Measurements from ENCODE around the gene KREMEN1. TPM values are rescaled to one million over a fixed set of nuclear protein-coding genes. Genes with fewer than 3 reads are reported as not detected.

The KREMEN1 gene
- total and polyA plus RNA-seq, 8 donors = 5.4 to 34.5 (median 11.6) TPM

DNA sequence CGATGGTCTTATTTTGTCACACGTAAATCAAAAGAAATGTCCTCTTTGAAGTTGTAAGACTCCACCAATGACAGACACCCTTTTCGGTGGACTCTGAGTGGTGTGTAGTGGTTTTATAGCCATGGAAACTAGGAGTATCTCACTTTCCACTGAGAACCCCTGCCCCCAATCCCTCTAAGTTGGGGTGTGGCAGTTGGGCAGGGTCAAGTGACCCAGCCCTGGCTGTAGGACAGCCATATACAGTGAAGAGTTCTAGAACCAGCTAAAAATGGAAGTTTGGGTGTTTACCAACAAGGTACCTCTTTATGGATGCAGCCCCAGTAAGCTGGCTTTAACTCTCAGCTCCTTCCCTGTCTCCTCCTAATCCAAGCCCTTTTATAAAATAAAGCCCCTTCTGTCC is 16.4 kb upstream of the KREMEN1 start:
- no peaks in the 10 kb centered on the region for H3K9me3 ChIP-seq
- H3K36me3 ChIP-seq = no peaks in the 10 kb centered on the region
- no peak for DNase-seq
- H3K27ac ChIP-seq = no peak overlapping the region
- intact Hi-C loops (cut with DNase I; ENCODE audit: low total_unique reads) = no loop called here
- H3K4me3 ChIP-seq = no peak overlapping the region
- no peaks in the 10 kb centered on the region for H3K4me1 ChIP-seq
- TF ChIP-seq, protein P1, sequence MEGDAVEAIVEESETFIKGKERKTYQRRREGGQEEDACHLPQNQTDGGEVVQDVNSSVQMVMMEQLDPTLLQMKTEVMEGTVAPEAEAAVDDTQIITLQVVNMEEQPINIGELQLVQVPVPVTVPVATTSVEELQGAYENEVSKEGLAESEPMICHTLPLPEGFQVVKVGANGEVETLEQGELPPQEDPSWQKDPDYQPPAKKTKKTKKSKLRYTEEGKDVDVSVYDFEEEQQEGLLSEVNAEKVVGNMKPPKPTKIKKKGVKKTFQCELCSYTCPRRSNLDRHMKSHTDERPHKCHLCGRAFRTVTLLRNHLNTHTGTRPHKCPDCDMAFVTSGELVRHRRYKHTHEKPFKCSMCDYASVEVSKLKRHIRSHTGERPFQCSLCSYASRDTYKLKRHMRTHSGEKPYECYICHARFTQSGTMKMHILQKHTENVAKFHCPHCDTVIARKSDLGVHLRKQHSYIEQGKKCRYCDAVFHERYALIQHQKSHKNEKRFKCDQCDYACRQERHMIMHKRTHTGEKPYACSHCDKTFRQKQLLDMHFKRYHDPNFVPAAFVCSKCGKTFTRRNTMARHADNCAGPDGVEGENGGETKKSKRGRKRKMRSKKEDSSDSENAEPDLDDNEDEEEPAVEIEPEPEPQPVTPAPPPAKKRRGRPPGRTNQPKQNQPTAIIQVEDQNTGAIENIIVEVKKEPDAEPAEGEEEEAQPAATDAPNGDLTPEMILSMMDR (IDR thresholded peaks at IDR 0.05) = no peak
- H3K27me3 ChIP-seq = no peaks in the 10 kb centered on the region
- WGBS, 5 donors = 92 to 99% (median 95%) methylated on average over 3 of the region's 3 CpGs

DNA sequence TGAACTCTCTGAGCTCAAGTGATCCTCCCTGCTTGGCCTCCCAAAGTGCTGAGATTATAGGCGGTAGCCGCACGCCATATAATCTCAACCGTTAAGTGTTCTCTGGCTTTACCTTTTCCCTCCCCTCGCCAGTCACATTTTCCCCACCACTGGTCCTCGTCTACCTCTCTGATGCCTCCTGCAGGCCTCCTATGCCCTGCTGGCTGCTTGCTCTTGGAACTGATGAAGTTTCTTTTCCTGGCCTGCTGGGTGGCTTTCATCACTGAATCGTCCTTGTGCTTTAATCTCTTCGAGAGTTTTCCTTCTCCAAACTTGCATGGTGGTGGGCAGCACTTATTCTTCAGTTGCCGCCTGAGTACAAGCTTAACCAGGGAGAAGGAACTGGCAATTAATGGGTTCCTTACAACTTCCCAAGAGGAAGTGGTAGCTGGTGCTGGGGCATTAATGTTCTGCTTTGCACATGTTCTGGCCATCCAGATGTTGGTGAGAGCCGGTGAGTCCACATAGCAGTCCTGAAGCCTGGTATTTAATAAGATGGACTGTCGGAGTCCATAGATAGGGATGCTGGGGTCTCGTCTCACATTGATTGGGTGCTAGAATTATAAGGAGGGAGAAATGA is 12.5 kb upstream of the KREMEN1 start:
- H3K27me3 ChIP-seq = no peaks in the 10 kb centered on the region
- H3K4me1 ChIP-seq = no peaks in the 10 kb centered on the region
- H3K4me3 ChIP-seq = no peak overlapping the region
- 71 to 82% (median 79%) methylated on average over 12 of the region's 12 CpGs for WGBS, 5 donors
- no peak overlapping the region for H3K27ac ChIP-seq
- DNase-seq = no peak
- H3K36me3 ChIP-seq = no peaks in the 10 kb centered on the region
- TF ChIP-seq, protein P1 (IDR thresholded peaks at IDR 0.05) = no peak
- TF ChIP-seq EP300 (IDR thresholded peaks at IDR 0.05) = no peak
- TF ChIP-seq POLR2AphosphoS5 (IDR thresholded peaks at IDR 0.05) = no peak
- no peak for TF ChIP-seq POLR2A (IDR thresholded peaks at IDR 0.05)
- H3K9me3 ChIP-seq = no peaks in the 10 kb centered on the region
- intact Hi-C loops (cut with DNase I; ENCODE audit: low total_unique reads) = loop anchor here (10.0 kb wide), 1 partner anchor 194 kb away; no protein-coding TSS in a partner anchor

DNA sequence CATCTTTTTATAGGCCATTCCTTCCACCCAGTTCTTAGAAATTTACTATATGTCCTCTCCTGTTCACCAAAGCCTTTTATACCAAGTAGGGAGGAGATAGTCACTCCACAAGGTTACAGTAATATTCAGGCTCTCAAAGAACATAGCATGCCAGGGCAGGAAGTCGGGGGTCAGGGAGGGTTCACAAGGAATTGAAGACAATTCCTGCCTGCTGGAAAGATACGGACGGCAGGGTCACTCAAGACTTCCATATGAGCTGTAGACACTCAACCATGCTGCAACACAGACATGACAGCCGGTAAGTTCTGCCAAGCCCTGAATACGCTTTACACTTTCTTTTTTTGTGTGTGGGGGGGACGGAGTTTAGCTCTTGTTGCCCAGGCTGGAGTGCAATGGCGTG is 11.9 kb upstream of the KREMEN1 start:
- H3K27me3 ChIP-seq = no peaks in the 10 kb centered on the region
- TF ChIP-seq POLR2A (IDR thresholded peaks at IDR 0.05) = no peak
- no peak for TF ChIP-seq POLR2AphosphoS5 (IDR thresholded peaks at IDR 0.05)
- no peak for TF ChIP-seq EP300 (IDR thresholded peaks at IDR 0.05)
- TF ChIP-seq, protein P1 (IDR thresholded peaks at IDR 0.05) = no peak

DNA sequence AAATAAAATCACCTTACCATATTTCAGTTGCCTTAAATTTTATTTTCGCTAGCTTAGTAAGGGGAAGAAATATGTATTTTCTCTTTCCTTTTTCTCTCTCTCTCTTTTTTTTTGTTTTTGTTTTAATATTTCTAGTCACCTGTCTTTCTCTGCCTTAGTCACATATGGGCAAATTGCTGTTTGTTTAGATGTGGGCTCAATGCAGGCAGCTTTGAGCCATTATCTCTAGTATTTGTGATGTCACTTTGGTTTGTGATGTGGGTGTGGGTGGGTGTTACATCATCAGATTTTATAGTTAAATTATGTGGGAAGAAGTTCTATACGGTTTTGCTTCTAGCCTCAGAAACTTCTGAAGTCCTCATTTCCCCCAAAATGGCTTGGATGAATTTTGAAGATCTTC is 11.1 kb upstream of the KREMEN1 start, which contains the start of gene C22orf31:
Gene C22orf31 (minus strand): TSS at position 59 of the 400 bp plus-strand sequence. CDS start 39 bp downstream, at position 20.
- no peak for DNase-seq
- H3K36me3 ChIP-seq = no peaks in the 10 kb centered on the region
- H3K4me1 ChIP-seq = no peaks in the 10 kb centered on the region
- H3K4me3 ChIP-seq = no peak within 1 kb of the TSS
- H3K9me3 ChIP-seq = no peaks in the 10 kb centered on the region
- intact Hi-C loops (cut with DNase I; ENCODE audit: low total_unique reads) = loop anchor here (10.0 kb wide), 1 partner anchor 193 kb away; no protein-coding TSS in a partner anchor
- 61 to 68% (median 64%) methylated on average over 2 of the region's 2 CpGs for WGBS, 5 donors
- TF ChIP-seq POLR2A (IDR thresholded peaks at IDR 0.05) (no peak), POLR2AphosphoS5 (IDR thresholded peaks at IDR 0.05) (no peak), EP300 (IDR thresholded peaks at IDR 0.05) (no peak)
- TF ChIP-seq, protein P1 (IDR thresholded peaks at IDR 0.05) = no peak
- H3K27ac ChIP-seq = no peak within 1 kb of the TSS
- H3K27me3 ChIP-seq = no peaks in the 10 kb centered on the region

More for the DNA sequence above, 11.9 kb upstream of the KREMEN1 start:
- intact Hi-C loops (cut with DNase I; ENCODE audit: low total_unique reads) = loop anchor here (10.0 kb wide), 1 partner anchor 194 kb away; no protein-coding TSS in a partner anchor
- DNase-seq = no peak
- H3K36me3 ChIP-seq = no peaks in the 10 kb centered on the region
- no peaks in the 10 kb centered on the region for H3K9me3 ChIP-seq
- no peak overlapping the region for H3K27ac ChIP-seq
- H3K4me3 ChIP-seq = no peak overlapping the region
- 67 to 83% (median 81%) methylated on average over 7 of the region's 7 CpGs for WGBS, 5 donors
- no peaks in the 10 kb centered on the region for H3K4me1 ChIP-seq
